Activated naive CD8-positive, alpha-beta T cell (primary cell): ENCODE data around the gene PARG.
"Not testable (repeated sequence)": the region's sequence is repeated elsewhere in the genome, so short reads cannot be mapped to it uniquely, and the experiment has no call there.

ENCODE experiments used
- H3K27ac Mint-ChIP-seq: one replicate; pipeline ENCODE4 v1.8.0; 2021; ENCODE audit warnings: mixed read lengths
- H3K27me3 Mint-ChIP-seq: one replicate; pipeline ENCODE4 v1.8.0; 2021; ENCODE audit warnings: mixed read lengths
- H3K36me3 Mint-ChIP-seq: one replicate; pipeline ENCODE4 v1.8.0; 2021; ENCODE audit warnings: mixed read lengths
- H3K4me1 Mint-ChIP-seq: one replicate; pipeline ENCODE4 v1.8.0; 2021; ENCODE audit warnings: low read depth, mixed read lengths
- H3K4me3 Mint-ChIP-seq: one replicate; pipeline ENCODE4 v1.8.0; 2021; ENCODE audit warnings: mild to moderate bottlenecking, mixed read lengths
- H3K9me3 Mint-ChIP-seq: one replicate; pipeline ENCODE4 v1.8.0; 2021; ENCODE audit warnings: low read depth, mixed read lengths

Gene PARG

GRCh38 chr10:49923572-49923971 is 18.3 kb downstream of the PARG start:
- H3K4me1 Mint-ChIP-seq, H3K36me3 Mint-ChIP-seq, H3K27me3 Mint-ChIP-seq, H3K27ac Mint-ChIP-seq, H3K4me3 Mint-ChIP-seq, H3K9me3 Mint-ChIP-seq: not testable (repeated sequence)

DNA sequence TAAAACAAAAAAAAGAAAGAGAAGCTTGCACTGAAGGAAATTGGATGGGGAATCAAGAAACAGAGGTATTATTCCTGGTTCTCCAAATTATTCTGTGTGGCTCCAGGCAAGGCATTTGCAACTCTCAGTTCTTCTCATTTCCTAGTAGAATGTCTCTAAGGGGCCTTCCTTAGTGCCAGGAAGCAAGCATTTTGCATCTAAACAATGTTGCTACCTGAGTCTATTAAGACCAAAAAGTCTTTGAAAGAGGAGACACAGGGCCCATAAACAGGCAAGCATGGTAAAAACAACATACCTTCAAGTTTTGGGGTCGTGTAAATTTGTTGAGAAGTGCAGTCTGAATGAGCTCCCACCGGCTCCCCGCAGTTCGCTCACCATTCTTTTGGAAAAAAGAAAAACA is 19.8 kb downstream of the PARG start:
- not testable (repeated sequence) for H3K27me3 Mint-ChIP-seq, H3K27ac Mint-ChIP-seq, H3K36me3 Mint-ChIP-seq, H3K9me3 Mint-ChIP-seq, H3K4me3 Mint-ChIP-seq, H3K4me1 Mint-ChIP-seq

GRCh38 chr10:49917927-49918326 is 23.9 kb downstream of the PARG start:
- not testable (repeated sequence) for H3K4me3 Mint-ChIP-seq, H3K9me3 Mint-ChIP-seq, H3K36me3 Mint-ChIP-seq, H3K4me1 Mint-ChIP-seq, H3K27me3 Mint-ChIP-seq, H3K27ac Mint-ChIP-seq

DNA sequence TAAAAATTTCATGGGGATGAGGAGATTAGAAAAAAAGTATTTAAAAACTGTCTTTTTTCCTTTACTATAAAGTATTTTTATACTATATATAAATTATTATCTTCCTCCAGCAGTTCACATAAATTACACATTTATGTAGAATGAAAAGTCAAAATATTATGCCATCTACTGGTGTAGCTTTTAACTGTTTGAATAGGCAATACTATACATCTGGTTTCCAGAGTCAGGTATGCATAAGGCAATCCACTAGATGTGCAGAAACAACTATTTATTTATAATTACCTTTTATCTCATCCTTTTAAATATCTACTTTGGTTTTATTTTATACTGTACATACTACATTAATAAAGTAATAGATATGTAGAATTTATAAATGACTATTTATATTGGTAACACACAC is 25.4 kb downstream of the PARG start:
- H3K9me3 Mint-ChIP-seq, H3K27me3 Mint-ChIP-seq: not testable (repeated sequence)

GRCh38 chr10:49910295-49910694 is 31.5 kb downstream of the PARG start:
- H3K36me3 Mint-ChIP-seq: peaks cover 10% of the 10 kb centered on the region
- not testable (repeated sequence) for H3K9me3 Mint-ChIP-seq, H3K27me3 Mint-ChIP-seq, H3K27ac Mint-ChIP-seq, H3K4me3 Mint-ChIP-seq, H3K4me1 Mint-ChIP-seq

More for the DNA sequence above, 25.4 kb downstream of the PARG start:
- H3K4me1 Mint-ChIP-seq, H3K4me3 Mint-ChIP-seq, H3K27ac Mint-ChIP-seq, H3K36me3 Mint-ChIP-seq: not testable (repeated sequence)

GRCh38 chr10:49908290-49909080 is 33.3 kb downstream of the PARG start:
- not testable (repeated sequence) for H3K27ac Mint-ChIP-seq, H3K4me3 Mint-ChIP-seq, H3K4me1 Mint-ChIP-seq, H3K27me3 Mint-ChIP-seq, H3K9me3 Mint-ChIP-seq
- peaks cover 12% of the 10 kb centered on the region for H3K36me3 Mint-ChIP-seq

GRCh38 chr10:49903829-49904228 is 38.0 kb downstream of the PARG start:
- H3K27ac Mint-ChIP-seq, H3K9me3 Mint-ChIP-seq, H3K4me1 Mint-ChIP-seq, H3K4me3 Mint-ChIP-seq, H3K27me3 Mint-ChIP-seq: not testable (repeated sequence)
- H3K36me3 Mint-ChIP-seq: peaks cover 11% of the 10 kb centered on the region

DNA sequence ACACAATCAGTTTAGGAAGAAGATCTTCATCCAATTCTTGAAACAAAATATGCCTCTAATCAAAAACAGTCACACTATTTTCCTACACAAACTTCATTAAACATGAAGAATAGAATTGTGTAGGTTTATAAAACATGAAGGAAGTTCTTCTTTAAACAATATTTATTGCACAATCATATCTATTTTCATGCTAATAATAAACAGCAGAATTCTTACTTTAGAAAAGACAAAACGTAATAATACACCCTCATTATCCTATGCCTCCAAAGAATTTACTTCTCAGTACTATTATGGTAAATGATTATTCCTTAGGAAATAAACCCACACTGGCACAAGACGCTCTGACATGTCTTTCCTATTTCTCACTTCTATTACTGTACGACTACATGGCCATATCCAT is 41.4 kb downstream of the PARG start:
- H3K4me3 Mint-ChIP-seq, H3K4me1 Mint-ChIP-seq, H3K27me3 Mint-ChIP-seq, H3K9me3 Mint-ChIP-seq, H3K27ac Mint-ChIP-seq, H3K36me3 Mint-ChIP-seq: not testable (repeated sequence)

GRCh38 chr10:49899999-49900398 is 41.8 kb downstream of the PARG start:
- not testable (repeated sequence) for H3K27ac Mint-ChIP-seq, H3K4me3 Mint-ChIP-seq, H3K36me3 Mint-ChIP-seq, H3K9me3 Mint-ChIP-seq, H3K4me1 Mint-ChIP-seq, H3K27me3 Mint-ChIP-seq

GRCh38 chr10:49890025-49890424 is 51.8 kb downstream of the PARG start:
- not testable (repeated sequence) for H3K4me3 Mint-ChIP-seq, H3K4me1 Mint-ChIP-seq, H3K27ac Mint-ChIP-seq, H3K9me3 Mint-ChIP-seq, H3K36me3 Mint-ChIP-seq, H3K27me3 Mint-ChIP-seq

GRCh38 chr10:49884739-49885331 is 57.0 kb downstream of the PARG start:
- not testable (repeated sequence) for H3K9me3 Mint-ChIP-seq, H3K27me3 Mint-ChIP-seq, H3K4me3 Mint-ChIP-seq, H3K27ac Mint-ChIP-seq, H3K4me1 Mint-ChIP-seq
- H3K36me3 Mint-ChIP-seq: peaks cover 10% of the 10 kb centered on the region

DNA sequence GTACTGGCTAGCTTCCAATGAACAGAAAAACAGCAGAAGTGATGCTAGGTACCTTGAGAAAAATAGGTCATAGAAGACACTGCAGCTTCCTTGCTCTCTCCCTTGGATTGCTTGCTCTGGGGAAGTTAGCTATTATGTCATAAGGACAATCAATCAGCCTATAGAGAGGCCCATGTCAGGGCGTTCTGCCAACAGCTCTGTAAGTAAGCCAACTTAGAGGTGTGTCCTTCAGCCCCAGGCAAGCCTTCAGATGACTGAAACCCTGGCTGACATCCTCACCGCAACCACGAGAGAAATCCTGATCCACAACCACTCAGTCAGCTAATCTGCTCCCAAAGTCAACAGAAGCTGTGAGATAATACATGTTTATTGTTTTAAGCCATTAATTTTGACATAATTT is 58.0 kb downstream of the PARG start:
- not testable (repeated sequence) for H3K36me3 Mint-ChIP-seq, H3K27ac Mint-ChIP-seq, H3K27me3 Mint-ChIP-seq, H3K4me1 Mint-ChIP-seq, H3K4me3 Mint-ChIP-seq, H3K9me3 Mint-ChIP-seq

DNA sequence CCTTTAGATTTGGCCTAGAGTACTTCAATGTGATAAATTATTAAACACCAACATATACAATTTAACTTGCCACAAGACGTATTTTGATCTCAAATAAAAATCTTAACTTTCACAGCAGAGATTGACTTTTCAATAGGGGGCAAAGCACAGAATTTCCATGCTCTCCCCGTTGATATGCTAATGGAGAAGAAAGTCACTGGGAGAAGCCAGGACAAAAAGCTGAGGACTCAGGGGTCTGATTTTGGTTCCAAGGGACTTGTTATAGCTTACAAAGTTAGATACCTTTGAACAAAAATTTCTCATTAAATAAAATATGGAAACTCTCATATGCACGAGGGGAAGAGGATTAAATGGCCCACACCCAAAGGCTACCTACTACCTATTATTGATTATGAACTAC is 59.5 kb downstream of the PARG start:
- not testable (repeated sequence) for H3K4me1 Mint-ChIP-seq, H3K27me3 Mint-ChIP-seq, H3K4me3 Mint-ChIP-seq, H3K36me3 Mint-ChIP-seq, H3K27ac Mint-ChIP-seq, H3K9me3 Mint-ChIP-seq

GRCh38 chr10:49872740-49873139 is 69.1 kb downstream of the PARG start:
- not testable (repeated sequence) for H3K9me3 Mint-ChIP-seq, H3K36me3 Mint-ChIP-seq, H3K27me3 Mint-ChIP-seq, H3K4me1 Mint-ChIP-seq, H3K27ac Mint-ChIP-seq, H3K4me3 Mint-ChIP-seq

DNA sequence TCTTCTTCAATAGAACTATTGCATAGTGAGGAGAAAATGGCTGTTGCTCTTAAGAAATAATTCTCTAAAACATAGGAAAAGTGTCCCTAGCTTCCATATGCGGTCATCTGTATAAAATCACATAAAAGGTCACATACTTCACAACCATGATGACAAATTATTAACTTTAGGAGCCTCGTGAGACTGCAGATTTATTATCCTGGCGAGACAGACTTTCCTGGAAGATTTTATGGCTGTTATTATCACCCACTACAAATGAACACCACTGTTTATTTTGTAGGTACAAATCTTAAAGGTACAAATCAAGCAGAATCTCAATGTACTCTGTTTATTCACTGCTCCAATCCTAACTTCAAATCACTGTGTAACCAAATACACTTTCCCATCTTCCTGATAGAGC is 70.4 kb downstream of the PARG start:
- H3K27ac Mint-ChIP-seq, H3K4me3 Mint-ChIP-seq, H3K27me3 Mint-ChIP-seq, H3K9me3 Mint-ChIP-seq, H3K36me3 Mint-ChIP-seq, H3K4me1 Mint-ChIP-seq: not testable (repeated sequence)

- H3K4me1 Mint-ChIP-seq, H3K9me3 Mint-ChIP-seq, H3K36me3 Mint-ChIP-seq, H3K27ac Mint-ChIP-seq, H3K27me3 Mint-ChIP-seq, H3K4me3 Mint-ChIP-seq: not testable (repeated sequence)
Observed at GRCh38 chr10:49859933-49860332, 81.9 kb downstream of the PARG start.
